Measurements from ENCODE around the gene PANK2.

GRCh38 chr20:3866464-3866863 lies 22.7 kb upstream of the PANK2 start:
- no peak for TF ChIP-seq CTCF (IDR thresholded peaks at IDR 0.05; ENCODE audit: low read depth, low read length)
- no peak for TF ChIP-seq EZH2phosphoT487 (IDR thresholded peaks at IDR 0.05; ENCODE audit: low read depth)
